GM10266 (cell line): ENCODE data around the gene GNG5.

ENCODE experiments used
- DNase-seq: peaks from one replicate; pipeline ENCODE4 v3.0.0; 2012; ENCODE audit errors: extremely low spot score
- TF ChIP-seq, protein P1 (sequence below): IDR thresholded peaks from 2 replicates; pipeline ENCODE4 v1.5.1; 2012; ENCODE audit warnings: mild to moderate bottlenecking, low read depth; ENCODE audit not compliant: control insufficient read depth, insufficient read depth; ENCODE audit errors: missing control alignments

The GNG5 gene

DNA sequence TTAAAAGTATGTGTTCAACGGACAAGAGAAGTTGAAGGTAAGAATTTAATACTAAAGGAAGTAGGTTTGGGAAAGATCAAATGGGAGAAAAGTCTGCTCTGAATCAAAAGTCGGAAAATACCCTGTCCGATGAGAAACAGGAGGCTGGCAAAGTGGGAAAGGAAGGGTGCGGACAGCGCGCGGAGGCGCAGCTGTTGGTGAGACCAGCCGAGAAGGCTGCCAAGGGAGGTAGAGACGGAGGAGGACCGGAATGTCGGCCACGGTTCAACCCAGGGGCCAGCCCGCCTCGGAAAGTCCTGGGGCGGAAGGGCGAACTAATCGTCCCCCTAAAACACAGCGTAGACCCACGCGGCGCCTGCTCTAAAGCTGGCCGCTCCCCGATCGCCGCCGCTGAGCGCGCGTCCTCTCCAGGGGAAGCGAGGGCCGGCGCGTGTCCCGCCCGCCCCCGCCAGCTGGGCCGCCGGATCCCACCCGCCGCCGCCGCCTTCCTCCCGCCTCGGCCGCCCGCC is 834 bp downstream of the GNG5 start:
- peak; percentile 59 for DNase-seq
- TF ChIP-seq, protein P1, sequence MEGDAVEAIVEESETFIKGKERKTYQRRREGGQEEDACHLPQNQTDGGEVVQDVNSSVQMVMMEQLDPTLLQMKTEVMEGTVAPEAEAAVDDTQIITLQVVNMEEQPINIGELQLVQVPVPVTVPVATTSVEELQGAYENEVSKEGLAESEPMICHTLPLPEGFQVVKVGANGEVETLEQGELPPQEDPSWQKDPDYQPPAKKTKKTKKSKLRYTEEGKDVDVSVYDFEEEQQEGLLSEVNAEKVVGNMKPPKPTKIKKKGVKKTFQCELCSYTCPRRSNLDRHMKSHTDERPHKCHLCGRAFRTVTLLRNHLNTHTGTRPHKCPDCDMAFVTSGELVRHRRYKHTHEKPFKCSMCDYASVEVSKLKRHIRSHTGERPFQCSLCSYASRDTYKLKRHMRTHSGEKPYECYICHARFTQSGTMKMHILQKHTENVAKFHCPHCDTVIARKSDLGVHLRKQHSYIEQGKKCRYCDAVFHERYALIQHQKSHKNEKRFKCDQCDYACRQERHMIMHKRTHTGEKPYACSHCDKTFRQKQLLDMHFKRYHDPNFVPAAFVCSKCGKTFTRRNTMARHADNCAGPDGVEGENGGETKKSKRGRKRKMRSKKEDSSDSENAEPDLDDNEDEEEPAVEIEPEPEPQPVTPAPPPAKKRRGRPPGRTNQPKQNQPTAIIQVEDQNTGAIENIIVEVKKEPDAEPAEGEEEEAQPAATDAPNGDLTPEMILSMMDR: no peak

DNA sequence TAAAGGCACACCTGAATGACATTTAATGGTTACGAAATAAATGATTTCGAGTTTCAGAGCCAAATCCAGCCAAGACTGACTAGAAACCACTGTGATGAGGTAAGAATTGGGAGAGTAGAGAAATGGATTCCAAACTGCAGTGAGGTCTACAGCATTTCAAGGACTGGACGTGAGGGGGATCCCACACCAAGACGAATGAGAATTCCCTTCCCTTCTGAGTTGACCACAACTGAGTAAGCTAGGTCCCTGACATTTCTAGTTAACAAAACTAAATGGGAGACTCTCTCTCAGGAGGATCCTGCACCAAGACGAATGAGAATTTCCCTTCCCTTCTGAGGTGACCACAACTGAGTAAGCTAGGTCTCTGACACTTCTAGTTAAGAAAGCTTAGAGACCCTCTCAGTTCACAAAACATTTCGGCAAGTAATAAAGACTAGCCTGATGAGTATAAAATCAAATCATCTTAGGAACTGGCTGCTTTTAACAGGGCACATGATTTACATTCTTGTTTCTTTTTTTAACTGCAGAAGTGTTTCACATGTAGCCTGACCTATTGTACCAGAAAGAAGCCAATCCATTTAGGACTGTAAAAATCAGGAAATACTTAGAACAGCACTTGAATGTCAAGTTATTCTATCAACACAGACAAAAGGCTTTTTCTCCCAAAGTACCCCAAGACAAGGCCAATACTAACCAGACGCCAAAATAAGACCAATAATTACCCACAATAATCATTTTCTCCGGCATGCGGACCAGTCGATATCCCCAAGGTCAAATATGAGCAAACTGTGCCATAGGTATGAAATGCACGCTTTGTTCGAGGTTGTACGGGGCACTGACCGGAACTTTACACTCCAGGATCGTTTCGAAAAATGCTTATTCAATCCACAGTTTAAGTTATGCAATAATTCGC is 1.5 kb downstream of the GNG5 start:
- TF ChIP-seq, protein P1: no peak
- no peak for DNase-seq

DNA sequence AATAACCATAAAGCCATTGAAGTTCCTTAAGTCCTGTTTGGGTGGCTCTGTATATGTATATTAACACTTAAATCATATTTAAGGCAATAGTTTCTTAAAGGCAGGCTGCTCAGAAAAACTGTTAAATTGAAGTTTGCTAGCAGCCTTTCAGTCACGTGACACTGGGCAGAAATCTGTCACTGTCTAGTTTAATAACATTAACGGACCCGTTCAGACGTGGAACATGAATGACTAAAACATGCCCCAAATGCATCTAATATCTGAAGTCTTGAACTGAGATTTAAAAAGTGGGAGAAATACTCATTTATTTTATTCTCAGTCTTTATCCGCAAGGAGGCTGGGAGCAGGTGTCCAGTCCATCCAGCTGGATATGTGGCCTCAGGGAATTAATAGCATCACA is 3.5 kb downstream of the GNG5 start:
- TF ChIP-seq, protein P1: no peak
- no peak for DNase-seq

DNA sequence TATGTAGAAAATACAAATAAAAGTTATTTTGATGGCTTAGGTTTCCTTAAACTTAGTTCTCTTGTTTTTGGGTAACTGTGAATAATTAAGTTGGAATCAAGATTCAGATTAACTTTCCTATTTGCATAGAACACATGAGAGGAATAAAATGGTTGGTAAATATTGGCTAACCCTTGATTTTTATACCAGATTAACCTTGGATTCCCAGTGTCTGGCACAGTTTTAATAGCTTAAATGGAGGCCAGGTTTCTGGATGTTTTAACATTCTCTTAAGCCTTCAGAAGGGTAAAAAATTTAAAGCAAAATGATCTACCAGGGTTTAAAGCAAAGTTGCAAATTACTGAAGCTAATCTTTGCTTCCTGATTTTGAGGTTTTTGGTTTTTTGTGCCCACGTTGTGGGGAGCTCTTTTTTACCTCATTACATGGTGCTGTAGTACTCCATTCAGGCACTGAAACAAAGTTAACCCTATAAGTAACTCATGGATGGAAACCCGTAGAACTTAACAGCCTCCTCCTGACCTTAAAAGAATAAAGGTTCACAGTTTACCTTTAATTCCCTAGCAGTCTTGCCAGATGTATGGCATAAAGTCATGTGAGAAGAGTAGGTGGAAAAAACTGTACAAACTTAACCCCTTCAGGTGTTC is 8.6 kb downstream of the GNG5 start:
- TF ChIP-seq, protein P1: no peak
- DNase-seq: no peak

DNA sequence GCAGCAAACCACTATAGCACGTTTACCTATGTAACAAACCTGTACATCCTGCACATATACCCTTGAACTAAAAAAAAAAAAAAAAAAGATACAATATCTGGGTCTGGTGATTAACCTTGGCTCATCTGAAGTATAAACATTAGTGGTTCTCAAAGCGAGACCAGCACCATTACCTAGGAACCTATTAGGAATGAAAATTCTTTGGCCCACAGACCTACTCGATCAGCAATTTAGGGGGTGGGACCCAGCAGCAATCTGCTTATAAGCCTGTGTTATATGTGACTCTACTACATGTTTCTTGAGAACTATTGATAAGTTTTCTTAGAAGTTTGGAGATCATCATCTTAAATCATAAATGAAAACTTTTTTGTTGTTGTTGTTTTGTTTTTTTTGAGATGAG is 9.9 kb downstream of the GNG5 start:
- DNase-seq: no peak
- TF ChIP-seq, protein P1: no peak

DNA sequence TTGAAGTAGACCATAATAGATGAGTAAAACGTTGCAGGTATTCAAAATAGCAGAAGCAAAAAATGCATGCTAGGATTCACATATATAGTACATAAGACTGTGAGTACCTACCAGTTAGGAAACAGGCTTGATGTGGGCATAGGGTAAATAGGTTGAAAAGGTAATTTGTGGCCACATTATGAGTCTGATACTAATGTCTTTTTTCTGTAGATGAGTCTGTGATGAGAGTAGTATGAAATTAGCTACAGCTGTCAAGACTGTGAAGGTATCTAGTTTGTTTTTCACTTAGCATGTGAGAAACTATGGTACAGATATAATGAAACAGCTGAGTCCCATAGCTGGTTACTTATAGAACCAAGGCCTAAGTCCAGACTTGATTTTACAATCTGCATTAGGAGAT is 12.6 kb downstream of the GNG5 start:
- TF ChIP-seq, protein P1: no peak
- no peak for DNase-seq

DNA sequence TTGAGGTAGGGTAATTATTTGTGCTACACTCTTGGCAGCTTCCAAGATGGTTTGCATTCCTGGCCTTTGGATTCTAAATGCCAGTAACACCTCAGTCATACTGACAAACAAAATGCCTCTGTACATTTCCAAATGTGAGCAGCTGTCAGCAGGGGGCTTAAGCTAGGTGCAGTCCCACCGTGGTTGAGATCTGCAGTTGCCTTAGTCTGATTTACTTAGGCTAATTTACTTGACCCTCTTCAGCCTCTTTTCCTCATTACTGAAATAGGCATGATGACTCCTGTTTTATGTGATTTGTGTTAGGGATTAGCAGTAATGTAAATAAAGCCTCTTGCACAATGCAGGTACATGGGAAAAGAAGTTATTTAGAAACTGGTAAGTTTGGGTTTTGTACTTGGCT is 13.7 kb downstream of the GNG5 start:
- TF ChIP-seq, protein P1: no peak
- DNase-seq: no peak
